Hippocampal formation (tissue), 2 donors: ENCODE results near the gene OLIG1.

Experiments used
- DNase-seq, 2 donors: peaks; one replicate each; lab custom pipeline; 2025; lab: John Stamatoyannopoulos, UW

Gene OLIG1

DNA sequence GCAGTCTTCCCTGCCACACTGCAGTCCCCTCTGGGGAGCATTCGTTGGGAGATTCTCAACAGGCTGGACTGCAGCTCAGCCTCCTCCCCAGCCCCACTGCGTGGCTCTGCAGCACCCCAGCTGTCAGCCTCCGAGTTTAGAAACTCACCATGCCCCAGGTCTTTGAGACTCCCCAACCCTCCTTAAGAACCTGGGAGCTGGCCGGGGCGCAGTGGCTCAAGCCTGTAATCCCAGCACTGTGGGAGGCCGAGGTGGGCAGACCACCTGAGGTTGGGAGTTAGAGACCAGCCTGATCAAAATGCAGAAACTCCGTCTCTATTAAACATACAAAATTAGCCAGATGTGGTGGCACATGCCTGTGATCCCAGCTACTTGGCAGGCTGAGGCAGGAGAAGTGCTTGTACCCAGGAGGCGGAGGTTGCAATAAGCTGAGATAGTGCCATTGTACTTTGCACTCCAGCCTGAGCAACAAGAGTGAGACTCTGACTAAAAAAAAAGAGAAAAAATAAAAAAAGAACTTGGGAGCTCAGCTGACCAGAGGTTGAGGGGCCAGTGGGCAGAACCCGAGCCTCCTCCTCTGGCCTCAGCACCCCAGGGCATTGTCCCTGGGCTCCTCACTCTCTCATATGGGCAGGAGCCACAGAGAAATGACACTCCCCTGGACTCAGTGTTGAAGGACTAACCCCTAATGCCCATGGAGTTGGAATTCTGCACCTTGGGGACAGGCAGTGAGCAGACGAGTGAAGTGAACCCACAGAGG is 38.6 kb upstream of the OLIG1 start:
- no peak for DNase-seq

DNA sequence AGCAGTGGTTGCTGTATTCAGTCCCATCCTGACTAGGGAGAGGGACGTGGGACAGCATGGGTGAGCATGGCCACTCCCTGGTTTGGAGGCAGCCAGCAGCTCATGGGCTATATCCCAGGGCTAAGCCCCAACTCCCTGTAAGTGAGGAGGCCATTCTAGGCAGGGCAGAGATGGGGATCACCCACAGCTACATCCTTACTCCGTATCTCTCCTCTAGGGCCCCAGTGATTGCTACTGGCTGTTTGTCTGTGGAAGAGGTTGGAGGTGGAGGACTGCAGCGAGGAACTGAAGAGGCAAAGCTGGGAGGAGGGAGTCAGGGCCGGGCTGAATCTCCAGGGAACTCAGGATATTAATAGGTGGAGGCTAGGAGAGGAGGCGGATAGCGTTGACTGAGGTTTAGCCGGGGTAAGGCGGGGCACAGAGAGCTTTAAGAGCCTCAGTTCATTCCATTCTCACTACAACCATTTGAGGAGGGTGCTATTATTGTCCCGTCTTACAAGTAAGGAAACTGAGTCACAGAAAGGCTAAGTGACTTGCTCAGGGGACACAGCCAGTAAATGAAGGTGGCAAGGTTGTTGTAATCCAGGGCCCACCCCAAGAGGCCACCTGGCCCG is 37.4 kb upstream of the OLIG1 start:
- DNase-seq: no peak

DNA sequence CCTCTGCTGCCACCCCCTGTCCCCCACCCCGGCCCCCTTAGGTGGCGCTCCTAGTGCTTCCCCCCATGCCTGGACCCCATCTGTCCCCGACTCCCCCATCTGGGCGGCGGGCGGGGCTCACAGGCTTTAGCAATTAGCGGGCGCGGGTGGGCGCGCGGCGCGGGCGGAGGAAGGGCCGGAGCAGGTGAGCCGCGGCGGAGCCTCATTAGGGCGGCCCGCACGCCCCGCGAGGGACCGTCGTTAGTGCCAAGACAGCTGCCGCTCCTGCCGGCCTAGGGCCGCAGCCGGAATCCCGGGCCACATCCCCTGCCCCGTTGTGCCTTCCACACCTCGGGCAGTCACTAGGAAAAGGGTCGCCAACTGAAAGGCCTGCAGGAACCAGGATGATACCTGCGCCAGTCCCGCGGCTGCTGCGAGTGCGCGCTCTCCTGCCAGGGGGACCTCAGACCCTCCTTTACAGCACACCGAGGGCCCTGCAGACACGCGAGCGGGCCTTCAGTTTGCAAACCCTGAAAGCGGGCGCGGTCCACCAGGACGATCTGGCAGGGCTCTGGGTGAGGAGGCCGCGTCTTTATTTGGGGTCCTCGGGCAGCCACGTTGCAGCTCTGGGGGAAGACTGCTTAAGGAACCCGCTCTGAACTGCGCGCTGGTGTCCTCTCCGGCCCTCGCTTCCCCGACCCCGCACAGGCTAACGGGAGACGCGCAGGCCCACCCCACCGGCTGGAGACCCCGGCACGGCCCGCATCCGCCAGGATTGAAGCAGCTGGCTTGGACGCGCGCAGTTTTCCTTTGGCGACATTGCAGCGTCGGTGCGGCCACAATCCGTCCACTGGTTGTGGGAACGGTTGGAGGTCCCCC is 36.6 kb upstream of the OLIG1 start:
- no peak for DNase-seq

DNA sequence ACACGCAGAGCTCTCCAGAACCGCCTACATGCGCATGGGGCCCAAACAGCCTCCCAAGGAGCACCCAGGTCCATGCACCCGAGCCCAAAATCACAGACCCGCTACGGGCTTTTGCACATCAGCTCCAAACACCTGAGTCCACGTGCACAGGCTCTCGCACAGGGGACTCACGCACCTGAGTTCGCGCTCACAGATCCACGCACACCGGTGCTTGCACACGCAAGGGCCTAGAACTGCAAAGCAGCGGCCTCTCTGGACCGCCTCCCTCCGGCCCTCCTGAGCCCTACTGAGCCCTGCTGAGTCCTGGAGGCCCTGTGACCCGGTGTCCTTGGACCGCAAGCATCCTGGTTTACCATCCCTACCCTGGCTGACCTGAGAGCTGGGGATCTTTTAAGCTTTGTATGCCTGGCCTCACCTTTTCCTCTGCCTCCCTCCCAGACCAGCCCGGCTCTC is 36.0 kb upstream of the OLIG1 start:
- no peak for DNase-seq

DNA sequence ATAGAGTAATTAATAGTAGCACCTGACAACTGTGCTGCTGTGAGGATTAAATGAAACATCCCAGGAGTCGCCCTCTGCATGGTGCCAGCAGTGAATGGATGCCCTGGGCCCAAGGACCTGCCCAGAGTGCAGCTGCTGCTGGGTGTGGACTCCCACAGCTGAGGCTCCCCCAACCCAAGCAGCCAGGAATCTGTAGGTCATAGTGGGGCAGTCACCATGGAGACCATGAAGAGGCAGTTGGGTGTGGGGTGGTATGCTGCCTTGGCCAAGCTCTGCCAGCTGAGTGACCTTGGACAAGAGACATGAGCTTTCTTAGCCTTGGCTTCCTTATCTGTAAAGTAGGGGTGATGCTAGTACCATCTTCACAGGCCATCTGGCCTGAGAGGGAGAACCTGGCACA is 34.8 kb upstream of the OLIG1 start:
- no peak for DNase-seq

DNA sequence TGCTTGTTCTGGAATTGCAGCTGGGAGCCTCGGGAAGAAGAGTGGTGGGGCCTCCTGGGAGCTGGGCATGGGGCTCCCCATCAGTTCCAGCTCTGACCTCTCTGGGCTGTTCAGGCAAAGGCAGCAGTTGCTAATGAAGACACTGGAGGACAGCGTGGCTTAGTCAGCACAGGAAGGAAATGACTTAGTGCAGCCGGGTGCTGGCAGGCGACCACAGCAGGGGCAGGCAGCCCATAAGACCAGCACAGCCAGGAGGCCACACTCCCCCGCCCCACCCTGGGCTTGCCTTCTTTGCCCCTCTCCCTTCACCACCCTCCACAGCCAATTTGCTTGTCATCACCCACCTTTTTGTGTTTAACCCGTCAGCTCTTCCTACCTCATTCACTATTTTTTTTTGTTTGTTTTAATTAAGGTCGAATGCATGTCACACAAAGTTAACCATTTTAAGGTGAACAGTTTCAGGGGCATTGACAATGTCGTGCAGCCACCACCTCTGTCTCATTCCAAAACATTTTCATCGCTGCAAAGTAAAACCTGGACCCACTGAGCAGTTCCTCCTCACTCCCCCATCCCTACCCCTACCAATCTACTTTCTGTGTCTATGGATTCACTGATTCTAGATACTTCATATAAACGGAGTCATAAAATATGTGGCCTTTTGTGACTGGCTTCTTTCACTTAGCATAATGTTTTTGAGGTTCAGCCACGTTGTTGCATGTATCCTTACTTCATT is 33.3 kb upstream of the OLIG1 start:
- DNase-seq: no peak

DNA sequence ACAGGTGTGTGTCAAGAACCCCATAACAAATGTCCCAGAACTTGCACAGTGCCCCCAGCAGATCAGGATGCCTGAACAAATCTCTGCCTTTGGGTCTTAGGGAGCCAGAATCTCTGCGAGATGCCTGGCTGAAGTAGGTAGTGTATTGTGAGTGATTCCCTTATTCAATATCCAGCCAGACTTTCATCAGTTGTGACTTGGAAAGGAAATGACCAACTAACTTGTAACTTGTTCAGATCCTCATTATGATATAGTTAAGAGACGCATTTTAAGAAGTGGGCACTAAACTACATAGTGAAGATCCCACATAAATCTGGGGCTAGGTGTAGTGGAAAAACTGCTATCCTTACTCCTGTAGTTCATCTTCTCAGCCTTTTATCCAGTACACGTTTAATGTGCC is 32.4 kb upstream of the OLIG1 start:
- no peak for DNase-seq

DNA sequence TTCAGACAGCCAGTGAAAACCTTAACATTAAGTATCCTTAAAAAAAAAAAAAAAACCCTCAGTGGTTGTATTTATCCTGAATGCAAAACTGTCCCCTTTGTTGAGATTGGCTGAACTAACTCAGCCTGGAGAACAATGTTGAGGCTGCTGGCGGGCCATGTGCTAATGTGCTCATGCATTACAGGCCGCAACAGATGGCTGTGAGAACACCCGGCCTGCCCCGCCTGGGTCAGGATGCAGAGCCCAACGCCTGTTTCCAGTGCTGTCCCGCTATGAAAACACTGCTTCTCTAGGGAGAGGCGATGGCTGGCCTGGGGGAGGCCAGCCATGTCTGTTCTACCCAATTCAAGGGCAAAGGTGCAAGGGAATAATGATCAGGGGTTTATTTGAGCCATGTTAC is 30.4 kb upstream of the OLIG1 start:
- DNase-seq: peak; percentile 83 to 88

DNA sequence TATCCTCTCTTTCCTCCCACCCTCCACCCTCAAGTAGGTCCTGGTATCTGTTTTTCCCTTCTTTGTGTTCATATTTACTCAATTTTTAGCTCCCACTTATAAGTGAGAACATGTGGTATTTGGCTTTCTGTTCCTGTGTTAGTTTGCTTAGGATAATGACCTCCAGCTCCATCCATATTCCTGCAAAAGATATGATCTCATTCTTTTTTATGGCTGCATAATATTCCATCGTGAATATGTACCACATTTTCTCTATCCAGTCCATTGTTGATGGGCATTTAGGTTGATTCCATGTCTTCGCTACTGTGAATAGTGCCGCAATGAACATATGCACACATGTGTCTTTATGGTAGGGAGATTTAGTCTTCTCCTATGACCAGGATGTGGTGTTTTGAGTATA is 29.7 kb upstream of the OLIG1 start:
- no peak for DNase-seq

DNA sequence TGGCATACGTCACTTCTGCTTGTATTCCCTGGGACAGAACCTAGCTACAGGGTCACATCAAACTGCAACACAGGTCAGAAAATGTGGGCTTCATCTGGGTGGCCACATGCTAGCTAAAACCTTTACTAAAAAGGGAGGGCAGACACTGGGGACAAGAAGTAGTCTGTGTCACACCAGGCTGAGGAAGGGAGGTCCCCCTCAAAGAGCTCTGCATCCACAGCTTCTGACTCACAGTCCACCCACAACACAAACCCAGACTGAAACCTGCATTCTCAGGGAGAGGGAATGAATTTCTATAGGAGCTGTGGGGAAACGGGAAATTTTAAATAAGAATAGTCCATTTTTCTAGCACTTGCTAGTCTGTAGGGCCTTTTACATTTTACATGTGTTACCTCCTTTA is 28.0 kb upstream of the OLIG1 start:
- DNase-seq: no peak

DNA sequence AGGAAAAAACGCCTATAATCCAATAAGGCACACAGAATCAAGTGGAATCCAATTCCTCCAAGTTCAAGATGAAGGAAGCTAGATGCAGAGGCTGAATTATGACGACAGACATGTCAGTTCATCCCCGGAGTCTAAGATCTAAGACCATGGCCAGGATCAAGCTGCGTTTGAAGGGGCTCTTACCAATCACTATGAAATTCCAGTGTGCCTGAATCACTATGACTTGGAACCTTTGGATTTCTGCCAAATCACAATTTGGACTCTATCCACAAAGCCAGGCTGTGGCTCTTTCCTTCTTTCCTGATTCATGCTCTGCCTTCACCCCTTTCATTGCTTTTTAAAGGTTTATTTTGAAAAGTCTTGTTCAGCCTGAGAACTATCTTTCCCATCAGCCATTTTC is 27.1 kb upstream of the OLIG1 start:
- DNase-seq: no peak

DNA sequence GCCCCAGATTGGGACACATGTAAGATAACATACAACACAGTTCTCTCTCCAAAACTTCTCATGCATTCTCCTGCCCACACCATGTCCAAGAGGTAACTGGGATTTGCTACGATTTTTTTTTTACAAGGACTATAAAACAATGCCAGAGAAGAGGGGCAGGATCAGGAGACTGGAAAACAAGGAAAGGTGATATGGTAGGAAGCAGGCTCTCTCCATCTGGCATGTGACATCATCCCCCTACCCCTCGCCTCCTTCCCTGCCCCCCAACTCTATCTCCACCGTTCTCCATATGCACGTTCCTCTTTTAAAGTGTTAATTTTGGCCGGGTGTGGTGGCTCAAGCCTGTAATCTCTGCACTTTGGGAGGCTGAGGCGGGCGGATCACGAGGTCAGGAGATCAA is 23.5 kb upstream of the OLIG1 start:
- no peak for DNase-seq

DNA sequence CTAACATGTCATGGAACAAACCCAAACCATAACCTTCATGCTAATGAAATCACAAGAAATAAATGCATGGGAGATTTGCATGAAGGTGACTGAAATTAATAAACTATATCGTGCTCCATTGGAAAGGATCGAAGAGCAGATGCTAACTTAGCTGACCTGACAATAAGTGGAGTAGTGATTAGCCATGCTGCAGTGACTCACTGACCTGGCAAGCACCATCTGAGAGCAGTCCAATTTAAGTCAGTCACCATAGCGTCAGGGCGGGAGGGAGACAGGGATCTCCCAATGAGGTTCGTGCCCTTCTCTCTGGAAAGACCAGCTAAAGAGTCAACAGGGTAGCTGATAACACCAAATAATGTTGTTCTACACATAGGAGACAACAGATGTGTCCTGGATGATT is 22.7 kb upstream of the OLIG1 start:
- DNase-seq: no peak

DNA sequence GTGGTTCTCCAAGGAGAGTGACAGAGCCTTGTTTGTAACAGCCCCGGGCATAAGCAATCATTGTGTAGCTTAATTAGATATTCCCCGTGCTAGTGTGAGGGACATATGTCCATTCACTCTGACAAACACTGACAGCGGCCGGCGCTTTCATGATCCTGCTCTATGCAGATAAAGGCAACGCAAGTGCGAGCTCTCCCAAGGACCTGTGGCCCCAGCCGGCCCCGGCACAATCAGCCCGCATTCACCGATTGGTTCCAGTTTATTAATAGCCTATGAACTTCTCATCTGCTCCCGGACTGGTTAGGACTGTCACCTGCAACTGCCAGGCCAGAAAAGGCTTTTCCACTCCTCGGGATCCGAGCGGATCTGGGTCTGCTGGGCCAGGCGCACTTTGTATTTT is 18.0 kb upstream of the OLIG1 start:
- peak; percentile 27 to 52 for DNase-seq

DNA sequence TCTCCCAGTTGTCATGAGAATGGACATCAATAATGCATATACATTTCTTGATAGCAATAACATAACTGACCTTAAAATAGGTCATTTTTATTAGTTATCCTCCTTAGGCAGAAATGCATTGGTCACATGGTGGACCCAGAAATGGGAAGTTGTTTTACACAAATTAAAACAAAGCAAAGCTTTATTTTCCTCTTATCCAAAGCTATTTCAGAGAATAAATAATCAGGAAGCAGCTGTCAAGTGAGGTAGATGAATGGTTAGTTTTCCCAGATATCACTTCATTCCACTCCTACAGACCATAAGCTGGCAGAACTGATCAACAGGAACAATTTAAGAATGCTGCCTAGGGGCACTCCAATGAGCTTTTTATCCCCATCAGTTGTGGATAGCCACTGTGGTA is 16.0 kb upstream of the OLIG1 start:
- DNase-seq: no peak

DNA sequence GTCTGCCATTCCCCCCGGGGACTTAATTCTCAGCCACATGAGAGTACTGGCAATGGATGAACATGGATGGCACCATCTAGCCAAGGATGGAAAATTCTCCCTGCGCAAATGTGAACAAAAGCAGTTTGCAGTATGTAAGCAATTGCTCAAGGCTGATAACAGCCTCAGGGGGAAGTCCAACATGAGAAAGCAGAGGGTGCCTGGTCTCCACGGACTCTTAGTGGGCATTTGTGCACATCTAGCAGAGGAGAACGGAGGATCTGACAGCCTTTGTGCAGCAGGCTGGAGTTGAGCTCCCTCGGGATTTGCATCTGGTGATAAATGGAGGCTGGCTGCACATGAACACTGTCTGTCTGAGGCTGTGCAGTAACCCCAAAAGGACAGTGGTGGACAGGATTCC is 13.9 kb upstream of the OLIG1 start:
- DNase-seq: no peak

DNA sequence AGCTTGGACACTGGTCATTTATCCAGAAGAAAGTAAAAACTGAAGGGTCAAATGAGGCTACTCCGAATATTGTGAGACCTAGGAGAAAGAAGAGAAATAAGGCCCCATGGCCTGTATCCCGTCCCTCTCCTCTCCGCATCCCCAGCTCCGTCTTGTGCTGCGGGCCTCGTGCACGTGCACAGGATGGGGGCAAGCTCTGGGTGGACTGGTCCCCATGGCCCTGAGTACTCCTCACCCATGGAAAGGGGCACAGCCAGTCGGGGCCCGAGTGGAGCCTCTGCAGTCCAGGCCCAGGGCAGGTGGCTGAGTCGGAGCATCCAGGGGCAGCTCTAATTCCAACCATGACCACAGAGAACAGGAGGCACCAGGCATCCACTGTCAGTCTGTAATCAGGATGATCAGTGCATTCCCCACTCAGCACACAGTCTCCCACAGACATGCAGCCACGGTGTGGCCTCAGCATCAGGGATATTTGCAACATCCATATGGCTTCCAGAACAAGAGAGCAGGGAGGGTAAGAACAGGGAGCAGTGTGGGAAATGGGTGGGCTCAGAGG is 12.5 kb upstream of the OLIG1 start:
- DNase-seq: no peak

DNA sequence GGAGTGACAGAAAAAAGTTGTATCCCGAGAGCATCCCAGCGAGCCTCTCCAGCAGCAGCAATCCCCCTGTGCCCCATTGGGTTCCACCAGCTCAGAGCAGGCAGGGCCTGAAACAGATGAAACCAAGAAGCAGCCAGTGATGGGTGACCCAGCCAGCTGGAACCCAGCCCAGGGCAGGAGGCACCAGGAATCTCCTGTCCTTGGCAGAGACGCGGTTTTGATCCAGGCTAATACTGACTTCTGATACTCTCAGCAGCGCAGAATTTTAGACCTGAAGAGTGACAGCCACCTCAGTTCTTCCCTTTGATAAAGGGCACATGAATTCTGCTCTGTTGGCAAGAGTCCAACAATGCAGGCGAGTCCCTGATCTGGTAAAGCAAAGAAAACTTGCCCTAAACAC is 11.4 kb upstream of the OLIG1 start:
- peak in 1 of 2 donors; percentile 61 for DNase-seq

DNA sequence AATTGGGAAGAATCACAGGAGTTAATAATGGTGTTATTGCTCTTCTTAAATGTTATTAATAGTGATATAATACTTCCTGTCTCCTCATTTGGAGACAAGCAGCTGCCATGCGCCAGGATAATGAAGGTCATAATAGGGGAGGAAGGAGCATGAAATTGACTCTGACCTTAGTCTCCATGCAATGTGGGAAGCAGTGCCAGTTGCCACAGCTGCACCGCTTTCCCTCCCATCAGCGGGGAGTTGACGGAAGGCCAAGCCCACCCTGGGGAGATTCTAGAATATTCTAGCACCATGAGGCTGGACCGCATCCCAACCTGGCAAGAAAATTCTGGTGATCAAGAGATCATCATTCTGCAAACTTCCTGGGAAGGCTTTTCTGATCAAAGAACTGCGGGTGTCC is 11.0 kb upstream of the OLIG1 start:
- DNase-seq: no peak

DNA sequence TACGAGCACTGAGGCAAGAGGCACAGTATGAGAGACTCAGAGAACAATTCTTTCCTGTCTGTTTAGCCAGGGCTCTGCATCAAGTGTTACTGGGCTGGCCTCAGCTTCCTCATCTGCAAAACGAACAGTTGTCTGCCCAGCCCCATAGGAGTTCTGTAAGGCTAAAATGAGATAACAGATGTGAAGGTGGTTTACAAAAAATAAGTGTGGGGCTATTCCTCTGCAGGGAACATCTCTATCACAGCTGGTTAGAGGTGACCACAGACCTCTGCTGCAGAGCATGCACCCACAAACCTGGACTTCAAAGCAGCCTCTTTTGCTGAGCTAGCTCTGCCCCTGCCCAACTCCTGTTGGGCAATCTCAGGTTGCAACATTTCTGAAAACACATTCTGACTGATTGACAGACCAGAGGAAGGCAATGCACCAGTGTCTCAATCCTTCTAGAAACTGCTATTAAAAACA is 10.5 kb upstream of the OLIG1 start:
- peak in 1 of 2 donors; percentile 41 for DNase-seq

DNA sequence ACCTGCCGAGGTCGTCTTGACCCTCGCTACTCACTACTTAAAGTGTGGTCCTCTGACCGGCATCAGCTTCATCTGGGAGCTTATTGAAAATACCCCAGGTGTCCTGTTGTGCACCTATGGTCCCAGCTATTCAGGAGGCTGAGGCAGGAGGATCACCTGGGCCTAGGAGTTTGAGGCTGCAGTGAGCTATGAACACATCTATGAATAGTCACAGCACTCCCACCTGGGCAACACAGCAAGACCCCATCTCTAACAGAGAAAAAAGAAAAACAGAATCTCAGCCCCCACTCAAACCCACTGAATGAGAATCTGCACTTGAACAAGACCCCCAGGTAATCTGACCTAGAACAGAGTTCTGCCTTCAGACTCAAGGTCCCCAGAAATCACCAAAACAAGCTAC is 8.7 kb upstream of the OLIG1 start:
- no peak for DNase-seq

DNA sequence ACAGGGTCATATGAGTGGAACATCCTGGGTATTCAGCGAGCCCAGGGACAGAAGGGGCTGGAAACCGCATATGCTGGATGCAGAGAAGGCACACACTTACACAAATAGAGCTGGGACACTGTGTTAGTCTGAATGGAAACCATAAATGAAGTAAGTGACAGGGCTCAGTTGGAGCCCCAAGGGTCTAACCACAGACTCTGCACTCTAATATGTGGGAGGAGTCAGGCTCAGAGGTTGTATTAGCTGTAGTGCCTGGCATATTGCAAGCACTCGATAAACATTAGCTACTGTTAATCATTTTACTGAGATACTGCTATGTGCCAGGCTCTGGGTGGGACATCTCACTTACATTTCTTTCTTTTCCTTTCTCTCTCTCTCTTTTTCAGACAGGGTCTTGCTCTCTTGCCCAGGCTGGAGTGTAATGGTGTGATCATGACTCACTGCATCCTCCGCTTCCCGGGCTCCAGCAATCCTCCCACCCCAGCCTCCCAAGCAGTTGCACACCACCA is 6.5 kb upstream of the OLIG1 start:
- DNase-seq: no peak
